ENCODE data around the gene ADSS1.

ADSS1 gene

DNA sequence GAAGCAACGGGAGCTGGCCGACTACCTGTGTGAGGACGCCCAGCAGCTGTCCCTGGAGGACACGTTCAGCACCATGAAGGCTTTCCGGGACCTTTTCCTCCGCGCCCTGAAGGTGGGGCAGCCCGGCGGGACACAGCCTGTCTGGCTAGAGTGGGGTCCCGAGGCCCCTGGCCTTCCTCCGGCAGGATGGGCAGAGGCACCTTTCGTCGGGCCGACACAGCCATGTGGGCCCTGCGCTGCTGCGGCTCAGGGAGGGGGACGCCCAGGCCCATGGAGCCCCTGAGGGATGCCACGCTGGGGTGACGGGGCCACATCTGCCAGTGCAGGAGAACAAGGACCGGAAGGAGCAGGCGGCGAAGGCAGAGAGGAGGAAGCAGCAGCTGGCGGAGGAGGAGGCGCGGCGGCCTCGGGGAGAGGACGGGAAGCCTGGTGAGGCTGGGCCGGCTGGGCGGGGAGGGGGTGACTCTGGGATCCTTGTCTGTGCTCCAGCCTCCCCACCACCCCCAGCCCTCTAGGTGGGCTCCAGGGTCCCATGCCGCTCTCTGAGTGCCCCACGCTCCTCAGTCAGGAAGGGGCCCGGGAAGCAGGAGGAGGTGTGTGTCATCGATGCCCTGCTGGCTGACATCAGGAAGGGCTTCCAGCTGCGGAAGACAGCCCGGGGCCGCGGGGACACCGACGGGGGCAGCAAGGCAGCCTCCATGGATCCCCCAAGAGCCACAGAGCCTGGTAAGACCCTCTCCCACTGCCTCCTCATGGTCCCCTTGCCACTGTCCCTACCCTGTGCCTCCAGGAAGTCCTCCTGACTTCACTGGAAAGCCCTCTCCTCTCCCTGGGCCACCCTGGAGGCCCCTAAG, 10.9 kb upstream of the ADSS1 start:
- DNase-seq (ENCODE audit: low spot score): no peak
- no peak overlapping the region for H3K27ac ChIP-seq
- TF ChIP-seq, protein P1, sequence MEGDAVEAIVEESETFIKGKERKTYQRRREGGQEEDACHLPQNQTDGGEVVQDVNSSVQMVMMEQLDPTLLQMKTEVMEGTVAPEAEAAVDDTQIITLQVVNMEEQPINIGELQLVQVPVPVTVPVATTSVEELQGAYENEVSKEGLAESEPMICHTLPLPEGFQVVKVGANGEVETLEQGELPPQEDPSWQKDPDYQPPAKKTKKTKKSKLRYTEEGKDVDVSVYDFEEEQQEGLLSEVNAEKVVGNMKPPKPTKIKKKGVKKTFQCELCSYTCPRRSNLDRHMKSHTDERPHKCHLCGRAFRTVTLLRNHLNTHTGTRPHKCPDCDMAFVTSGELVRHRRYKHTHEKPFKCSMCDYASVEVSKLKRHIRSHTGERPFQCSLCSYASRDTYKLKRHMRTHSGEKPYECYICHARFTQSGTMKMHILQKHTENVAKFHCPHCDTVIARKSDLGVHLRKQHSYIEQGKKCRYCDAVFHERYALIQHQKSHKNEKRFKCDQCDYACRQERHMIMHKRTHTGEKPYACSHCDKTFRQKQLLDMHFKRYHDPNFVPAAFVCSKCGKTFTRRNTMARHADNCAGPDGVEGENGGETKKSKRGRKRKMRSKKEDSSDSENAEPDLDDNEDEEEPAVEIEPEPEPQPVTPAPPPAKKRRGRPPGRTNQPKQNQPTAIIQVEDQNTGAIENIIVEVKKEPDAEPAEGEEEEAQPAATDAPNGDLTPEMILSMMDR (IDR thresholded peaks at IDR 0.05): no peak
- H3K4me3 ChIP-seq: no peak overlapping the region

DNA sequence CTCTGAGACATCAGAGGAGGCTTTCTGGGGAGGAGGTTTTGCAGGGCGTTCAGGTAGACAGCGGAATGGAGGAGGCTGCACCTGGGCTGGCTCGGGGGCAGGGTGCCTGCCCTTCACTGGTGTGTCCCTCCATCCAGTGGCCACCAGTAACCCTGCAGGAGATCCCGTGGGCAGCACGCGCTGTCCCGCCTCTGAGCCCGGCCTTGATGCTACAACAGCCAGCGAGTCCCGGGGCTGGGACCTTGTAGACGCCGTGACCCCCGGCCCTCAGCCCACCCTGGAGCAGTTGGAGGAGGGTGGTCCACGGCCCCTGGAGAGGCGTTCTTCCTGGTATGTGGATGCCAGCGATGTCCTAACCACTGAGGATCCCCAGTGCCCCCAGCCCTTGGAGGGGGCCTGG, 10.0 kb upstream of the ADSS1 start:
- no peak for DNase-seq (ENCODE audit: low spot score)
- Histone ChIP-seq H3K4me3 (no peak overlapping the region), H3K27ac (no peak overlapping the region)
- TF ChIP-seq, protein P1 (IDR thresholded peaks at IDR 0.05): no peak

DNA sequence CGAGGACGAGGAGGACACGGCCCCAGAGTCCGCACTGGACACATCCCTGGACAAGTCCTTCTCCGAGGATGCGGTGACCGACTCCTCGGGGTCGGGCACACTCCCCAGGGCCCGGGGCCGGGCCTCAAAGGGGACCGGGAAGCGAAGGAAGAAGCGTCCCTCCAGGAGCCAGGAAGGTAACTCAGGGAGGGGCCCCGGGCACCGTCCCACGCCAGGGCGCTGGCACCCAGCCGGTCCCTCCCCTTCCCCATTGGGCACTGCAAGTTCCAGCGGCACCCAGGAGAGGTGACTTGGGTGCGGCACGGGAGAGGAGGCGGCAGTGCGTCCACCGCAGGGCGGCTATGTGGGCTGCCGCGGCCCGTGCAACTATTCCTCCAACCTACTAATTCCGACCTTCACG, 9.3 kb upstream of the ADSS1 start:
- Histone ChIP-seq H3K27ac (no peak overlapping the region), H3K4me3 (no peak overlapping the region)
- no peak for DNase-seq (ENCODE audit: low spot score)
- TF ChIP-seq, protein P1 (IDR thresholded peaks at IDR 0.05): no peak

DNA sequence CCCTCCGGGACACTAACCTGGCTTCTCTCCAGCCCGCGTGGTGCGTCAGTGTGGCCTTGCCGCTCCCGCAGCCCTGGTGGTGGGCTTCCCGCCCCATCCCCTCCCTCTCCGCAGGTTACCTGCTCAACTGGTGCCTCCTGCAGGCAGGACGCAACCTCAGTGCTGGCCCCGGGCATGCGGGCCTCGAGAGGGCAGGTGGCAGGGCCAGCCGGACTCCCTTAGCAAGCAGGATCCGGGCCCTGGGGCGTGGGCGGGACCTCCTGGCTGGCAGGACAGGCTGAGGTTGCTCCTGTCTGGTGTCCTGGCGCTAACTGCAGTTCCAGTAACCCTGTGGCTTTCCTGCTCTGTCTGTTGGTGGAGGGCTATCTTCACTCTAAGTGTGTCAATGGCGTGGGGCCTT, 8.6 kb upstream of the ADSS1 start:
- TF ChIP-seq, protein P1 (IDR thresholded peaks at IDR 0.05): no peak
- no peak for DNase-seq (ENCODE audit: low spot score)
- H3K27ac ChIP-seq: no peak overlapping the region

DNA sequence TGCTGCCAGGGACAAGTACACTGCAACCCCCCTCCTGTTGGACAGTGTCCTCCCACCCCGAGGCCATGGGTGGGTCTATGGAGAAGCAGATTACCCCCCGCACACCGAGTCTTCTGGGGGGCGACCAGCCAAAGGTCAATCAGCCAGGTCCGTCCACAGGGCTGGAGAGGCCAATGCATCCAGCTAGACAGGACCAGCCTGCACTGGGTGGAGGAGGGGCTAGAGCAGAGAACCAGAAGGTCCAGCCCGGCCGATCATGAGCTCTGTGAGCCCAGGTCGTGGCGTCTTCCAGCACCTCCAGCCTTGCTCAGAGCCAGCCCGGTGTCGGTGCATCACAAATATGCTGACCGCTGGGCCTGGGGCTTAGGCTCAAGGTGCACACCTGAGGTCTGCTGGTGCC, 8.2 kb upstream of the ADSS1 start:
- no peak for DNase-seq (ENCODE audit: low spot score)
- no peak overlapping the region for H3K27ac ChIP-seq

More for the DNA sequence above, 8.6 kb upstream of the ADSS1 start:
- H3K4me3 ChIP-seq: no peak overlapping the region

DNA sequence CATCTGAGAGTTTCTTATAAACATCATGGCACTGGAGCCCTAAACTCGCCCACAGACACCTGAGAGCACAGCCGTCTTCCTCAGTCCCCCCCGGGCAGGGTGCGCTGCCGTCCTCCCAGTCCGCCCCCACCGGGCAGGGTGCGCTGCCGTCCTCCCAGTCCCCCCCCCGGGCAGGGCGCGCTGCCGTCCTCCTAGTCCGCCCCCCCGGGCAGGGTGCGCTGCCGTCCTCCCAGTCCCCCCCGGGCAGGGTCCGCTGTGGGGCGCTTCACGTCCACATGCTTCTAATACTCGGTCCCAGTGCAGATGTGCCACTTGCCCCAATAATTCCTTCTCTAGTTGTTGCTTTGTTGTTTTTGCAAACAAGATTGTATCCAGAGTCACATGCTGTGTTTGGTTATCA, 6.9 kb upstream of the ADSS1 start:
- Histone ChIP-seq H3K27ac (peak overlapping the region in 1 of 2 donors; percentile 10), H3K4me3 (no peak overlapping the region)
- TF ChIP-seq, protein P1 (IDR thresholded peaks at IDR 0.05): no peak
- no peak for DNase-seq (ENCODE audit: low spot score)

More for the DNA sequence above, 8.2 kb upstream of the ADSS1 start:
- TF ChIP-seq, protein P1 (IDR thresholded peaks at IDR 0.05): no peak
- no peak overlapping the region for H3K4me3 ChIP-seq

DNA sequence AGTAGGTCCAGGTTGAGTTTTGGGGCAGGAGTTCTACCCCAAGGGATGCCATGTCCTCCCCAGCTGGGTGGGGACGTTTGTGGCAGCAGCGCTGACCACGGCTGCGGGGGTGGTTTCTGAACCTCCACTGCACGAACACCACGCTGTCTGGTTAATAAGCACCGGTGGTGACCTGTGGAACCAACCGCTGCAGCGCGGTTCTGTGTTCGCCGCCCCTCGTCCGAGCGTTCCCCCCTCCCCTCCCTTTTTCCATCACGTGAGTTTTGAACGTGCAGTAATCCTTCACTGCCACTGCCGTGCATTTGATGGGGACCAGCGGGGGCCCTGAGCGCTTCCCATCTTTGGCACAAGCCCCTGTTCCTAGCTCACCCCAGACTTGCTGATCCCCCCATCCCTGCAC, 6.4 kb upstream of the ADSS1 start:
- no peak for DNase-seq (ENCODE audit: low spot score)
- H3K4me3 ChIP-seq: no peak overlapping the region
- TF ChIP-seq, protein P1 (IDR thresholded peaks at IDR 0.05): no peak
- H3K27ac ChIP-seq: peak overlapping the region in 1 of 2 donors; percentile 10
